NCI-H69 (cell line): ENCODE measurements around the gene DYNLL1.
A peak's percentile ranks its signal among the peaks of the same experiment; 100 is the strongest.
"Not testable (repeated sequence)": the region's sequence is repeated elsewhere in the genome, so short reads cannot be mapped to it uniquely, and the experiment has no call there.

Experiments
- DNase-seq: peaks from one replicate; lab custom pipeline; 2025; lab: John Stamatoyannopoulos, UW

Gene DYNLL1

DNA sequence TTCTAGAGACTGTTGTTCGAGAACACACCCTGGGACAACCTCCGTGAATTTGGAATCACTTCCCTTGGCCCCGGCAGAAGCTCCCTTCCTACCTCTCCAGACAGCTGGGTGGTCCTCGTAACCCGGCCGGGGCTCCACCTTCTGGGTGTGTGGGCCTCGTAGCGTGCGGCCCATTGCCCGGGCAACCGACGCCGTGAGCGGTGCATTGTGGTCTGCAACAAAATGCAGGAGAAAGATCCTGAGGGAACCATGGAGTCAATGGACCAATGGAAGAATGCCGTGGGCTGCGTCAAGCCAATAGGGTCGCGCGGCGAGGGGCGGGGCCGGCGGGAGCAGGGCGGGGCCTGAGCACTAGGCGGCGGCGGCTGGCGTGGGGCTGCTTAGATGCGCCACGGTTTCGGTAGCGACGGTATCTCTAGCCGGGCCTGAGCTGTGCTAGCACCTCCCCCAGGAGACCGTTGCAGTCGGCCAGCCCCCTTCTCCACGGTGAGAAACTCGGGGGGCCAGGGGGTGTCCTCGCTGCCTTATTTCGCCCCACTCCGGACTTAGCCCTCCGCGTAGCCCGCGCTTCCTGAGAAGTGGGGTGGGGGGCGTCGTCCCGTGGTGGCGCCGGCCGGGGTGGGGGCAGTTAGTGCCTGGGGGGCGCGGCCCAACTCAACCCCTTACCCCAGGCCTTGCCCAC, at the start of gene DYNLL1:
Gene DYNLL1, plus strand, starts transcription at position 383 of the 682 bp plus-strand sequence. CDS start 309 bp downstream, outside the sequence.
- peak; percentile 99 for DNase-seq

GRCh38 chr12:120446844-120447178, 49.1 kb upstream of the DYNLL1 start:
- DNase-seq: not testable (repeated sequence)

- no peak for DNase-seq
These were observed 47.9 kb upstream of the DYNLL1 start for GRCh38 chr12:120447992-120448391.

- DNase-seq: not testable (repeated sequence)
These were observed 43.4 kb upstream of the DYNLL1 start for GRCh38 chr12:120452524-120452923.

GRCh38 chr12:120453060-120453750, 42.7 kb upstream of the DYNLL1 start:
- DNase-seq: no peak

DNA sequence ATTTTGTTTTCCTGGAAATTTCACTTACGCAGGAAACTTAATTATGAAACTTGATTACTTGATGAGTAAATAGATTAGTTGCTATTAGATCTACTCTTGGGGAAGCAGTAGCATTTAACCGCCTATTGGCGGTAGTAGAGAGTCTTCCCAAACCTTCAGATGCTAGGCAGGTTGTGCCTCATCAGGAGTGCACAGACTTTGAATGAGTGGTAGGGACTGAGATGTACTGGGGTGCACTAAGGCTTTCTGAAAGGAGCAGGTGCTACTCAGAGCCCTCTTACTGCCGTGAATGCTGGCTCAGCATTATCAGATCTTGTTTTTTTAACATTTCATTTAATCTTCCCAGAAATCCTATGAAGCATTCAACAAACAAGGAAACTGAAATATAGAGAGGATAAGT, 41.9 kb upstream of the DYNLL1 start:
- peak; percentile 68 for DNase-seq

GRCh38 chr12:120455302-120455701, 40.6 kb upstream of the DYNLL1 start:
- DNase-seq: no peak

GRCh38 chr12:120457133-120457532, 38.8 kb upstream of the DYNLL1 start:
- peak; percentile 28 for DNase-seq

DNA sequence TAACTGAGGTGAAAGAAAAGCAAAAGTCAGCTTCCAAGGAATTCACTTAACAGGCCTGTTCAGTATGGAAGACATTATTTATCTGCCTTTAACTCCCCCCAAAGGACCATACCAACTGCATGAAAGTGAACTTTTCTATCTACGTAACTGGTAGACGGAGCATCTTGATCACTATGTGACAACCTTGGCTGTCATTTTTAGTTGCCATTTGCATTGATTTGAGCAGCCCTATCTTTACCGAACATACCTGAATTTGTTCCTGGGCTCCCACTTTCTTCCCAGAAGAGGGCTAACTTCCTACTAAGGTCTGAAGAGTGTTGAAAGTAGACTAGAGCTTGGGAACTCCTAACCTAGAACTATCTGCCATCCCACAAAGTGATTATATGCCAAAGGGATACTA, 35.8 kb upstream of the DYNLL1 start:
- no peak for DNase-seq

DNA sequence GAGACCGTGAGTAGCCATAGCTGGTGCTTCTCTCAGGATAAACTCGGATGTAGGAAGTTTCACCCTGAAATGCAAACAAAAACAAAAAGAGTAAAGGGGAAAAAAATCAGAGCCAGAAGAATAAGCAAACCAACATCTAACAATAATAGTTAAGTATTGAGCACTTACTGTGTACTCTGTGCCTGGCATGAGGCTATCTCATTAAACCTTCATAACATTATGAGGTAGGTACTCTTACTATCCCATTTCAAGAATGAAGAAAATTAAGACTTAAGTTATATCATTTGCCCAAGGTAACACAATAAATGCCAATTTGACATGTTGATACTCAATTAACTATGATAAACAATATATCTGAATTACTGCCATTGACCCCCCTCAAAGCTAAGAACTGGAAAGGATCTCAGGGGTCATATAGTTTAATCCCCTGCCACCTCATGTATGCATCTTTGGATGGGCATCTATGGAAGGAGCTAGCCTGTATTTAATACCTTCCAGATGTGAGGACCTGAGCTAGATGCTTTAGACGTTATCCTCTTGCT, 33.7 kb upstream of the DYNLL1 start:
- DNase-seq: no peak

DNA sequence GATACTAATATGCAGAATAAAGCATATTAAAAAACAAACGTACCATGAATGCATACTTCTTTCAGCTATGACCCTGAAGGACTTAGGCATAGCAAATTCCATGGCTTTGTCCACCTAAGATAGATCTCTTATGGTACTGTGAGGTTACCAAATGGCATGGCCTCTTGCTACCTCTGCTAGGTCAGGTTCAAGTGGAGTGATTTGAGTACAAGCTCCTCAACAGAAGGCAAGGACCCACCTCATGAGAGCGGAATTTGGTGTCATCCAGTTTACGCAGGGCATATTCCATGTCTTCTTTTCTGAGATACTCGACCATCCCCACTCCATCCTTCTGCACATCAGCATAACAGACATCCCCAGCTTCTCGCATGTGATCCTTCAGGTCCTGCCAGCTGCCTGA, 32.2 kb upstream of the DYNLL1 start:
- no peak for DNase-seq

DNA sequence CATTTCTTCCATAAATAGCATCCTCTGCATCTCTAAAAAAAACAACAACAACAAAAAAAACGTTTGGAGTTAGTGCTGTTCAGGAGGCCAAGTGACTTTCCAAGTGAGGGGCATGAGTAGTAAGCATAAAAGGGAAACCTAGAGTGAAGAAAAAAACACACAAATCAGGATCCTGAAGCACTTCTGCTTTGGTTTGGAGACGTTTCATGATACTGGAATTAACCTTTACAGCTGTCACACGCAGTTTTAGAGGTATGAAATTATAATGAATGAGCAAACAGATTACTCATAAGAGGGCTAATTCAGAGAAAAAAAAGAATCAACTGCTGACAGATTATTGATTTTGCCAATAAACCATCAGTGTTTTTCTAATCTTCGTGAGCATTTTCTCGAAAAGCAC, 30.2 kb upstream of the DYNLL1 start:
- DNase-seq: no peak

DNA sequence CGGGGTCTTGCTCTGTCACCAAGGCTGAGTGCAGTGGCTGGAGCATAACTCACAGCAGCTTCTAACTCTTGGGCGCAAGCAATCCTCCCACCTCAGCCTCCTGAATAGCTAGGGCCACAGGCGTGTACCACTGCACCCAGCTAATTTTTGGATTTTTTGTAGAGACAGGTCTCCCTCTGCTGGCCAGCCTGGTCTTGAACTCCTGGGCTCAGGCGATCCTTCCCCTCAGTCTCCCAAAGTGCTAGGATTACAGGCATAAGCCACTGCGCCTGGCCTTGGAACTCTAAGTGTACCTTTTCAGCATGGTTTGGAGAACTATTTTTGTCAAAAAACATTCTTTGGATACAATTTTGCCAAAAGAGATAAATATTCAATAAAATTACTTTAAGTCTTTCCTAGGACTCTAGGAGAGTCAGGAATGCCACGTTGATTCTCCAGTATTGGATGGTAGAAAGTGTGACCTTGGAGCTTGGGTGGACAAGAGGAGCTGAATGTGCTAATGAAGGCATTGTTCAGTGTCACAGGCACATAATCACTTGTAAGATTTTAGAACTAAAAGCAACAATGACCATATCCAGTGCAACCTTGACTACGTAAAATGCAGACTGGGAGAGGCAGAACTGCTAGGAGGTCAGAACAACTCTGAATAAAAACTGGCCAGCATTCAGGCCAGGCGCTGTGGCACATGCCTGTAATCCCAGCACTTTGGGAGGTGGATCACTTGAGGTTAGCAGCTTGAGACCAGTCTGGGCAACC, 29.2 kb upstream of the DYNLL1 start:
- peak; percentile 59 for DNase-seq

DNA sequence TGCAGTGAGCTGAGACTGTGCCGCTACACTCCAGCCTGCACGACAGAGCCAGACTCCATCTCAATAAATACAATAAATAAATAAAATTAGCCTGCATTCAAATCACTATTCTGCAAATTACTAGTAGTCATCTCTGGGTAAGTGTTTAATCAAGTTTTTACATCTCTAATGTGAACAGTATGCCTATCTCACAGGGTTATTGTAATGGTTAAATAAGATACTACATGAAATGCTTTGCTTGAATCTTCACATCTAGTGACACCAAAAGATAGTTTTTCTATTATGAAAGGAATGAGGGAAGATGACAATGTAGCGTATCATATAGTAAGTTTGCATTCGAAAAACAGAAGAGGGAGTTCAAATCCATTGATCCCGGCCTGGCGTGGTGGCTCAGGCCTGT, 28.5 kb upstream of the DYNLL1 start:
- no peak for DNase-seq

- DNase-seq: peak; percentile 67
These were observed 27.5 kb upstream of the DYNLL1 start for GRCh38 chr12:120468325-120468820.

GRCh38 chr12:120468821-120469449, 27.0 kb upstream of the DYNLL1 start:
- peak; percentile 85 for DNase-seq

DNA sequence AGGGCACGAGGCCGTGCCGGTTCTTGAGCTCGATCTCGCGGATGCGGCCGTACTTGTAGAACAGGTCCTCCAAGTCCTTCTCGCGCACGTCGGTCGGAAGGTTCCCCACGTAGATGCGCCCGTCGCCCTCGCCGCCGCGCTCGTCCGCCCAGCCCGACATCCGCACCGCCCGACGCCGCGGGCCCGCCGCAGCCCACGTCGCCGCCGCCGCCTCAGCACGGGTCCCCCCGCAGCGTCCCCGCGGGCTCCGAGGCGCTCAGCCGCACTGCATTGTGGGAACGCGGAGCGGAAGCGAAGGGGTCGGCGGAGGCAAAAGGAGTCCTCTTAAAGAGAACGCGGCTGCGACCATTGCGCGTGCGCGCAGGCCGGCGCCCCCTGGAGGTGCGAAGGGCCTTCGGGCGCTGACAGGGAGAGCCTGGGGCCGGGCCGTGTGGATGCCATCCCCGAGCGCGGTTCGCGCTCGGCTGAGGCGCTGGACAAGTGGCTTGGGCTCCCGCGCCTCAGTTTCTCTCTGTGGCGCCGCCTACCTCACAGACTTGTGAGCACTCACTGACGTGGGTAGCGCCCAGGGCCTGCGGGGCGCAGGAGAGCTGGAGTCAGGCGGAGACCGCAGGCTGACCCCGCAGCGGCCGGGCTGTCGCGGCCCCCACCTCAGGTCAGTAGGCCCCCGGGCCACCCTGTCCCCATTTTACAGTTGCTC, 26.3 kb upstream of the DYNLL1 start, which contains the start of gene SRSF9:
Gene SRSF9, minus strand, starts transcription at position 299 of the 700 bp plus-strand sequence. Its CDS starts 139 bp downstream, at position 160.
- DNase-seq: peak; percentile 99

DNA sequence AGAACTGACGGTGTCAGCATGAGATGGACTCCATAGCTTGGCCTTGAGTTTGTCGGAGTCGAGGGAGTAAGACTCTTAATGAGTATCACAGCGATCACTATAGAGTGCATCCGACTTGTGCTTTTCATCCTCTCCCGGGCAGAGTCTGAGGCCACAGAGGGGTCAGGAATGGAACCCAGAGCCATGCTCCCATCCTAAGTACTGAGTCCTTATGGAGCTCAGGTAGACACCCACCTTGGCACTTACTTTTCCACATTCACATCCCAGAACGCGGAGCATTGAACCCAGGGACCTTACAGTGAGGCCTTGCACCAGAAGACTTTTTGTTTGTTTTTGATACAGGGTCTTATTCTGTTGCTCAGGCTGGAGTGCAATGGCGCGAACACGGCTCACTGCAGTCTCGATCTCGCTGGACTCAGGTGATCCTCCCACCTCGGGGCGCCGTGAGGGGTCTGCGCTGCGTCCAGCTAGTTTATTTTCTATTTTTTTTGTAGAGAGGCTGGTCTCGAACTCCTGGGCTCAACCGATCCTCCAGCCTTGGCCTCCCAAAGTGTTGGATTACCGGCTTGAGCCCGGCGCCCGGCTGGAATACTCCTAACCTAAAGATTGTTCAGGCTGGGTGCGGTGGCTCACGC, 25.6 kb upstream of the DYNLL1 start:
- peak; percentile 67 for DNase-seq

DNA sequence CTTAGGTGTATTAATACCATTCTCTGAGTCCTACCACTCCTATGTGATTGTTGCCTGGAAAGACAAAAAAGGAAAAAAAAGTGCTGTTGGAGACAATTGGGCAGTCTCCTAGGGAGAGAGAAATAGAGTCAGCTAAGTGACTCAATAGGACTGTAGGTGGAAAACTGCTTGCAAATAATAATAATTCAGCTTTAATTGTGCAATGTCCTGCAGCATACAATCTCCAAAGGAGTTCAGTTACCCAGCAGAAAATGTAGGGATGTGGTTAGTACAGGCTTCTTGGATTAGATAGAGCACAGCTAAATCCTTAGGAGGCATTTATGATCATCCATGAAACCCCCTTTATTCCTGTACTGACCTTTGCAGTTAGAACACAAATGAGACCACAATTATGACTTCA, 23.4 kb upstream of the DYNLL1 start:
- no peak for DNase-seq

DNA sequence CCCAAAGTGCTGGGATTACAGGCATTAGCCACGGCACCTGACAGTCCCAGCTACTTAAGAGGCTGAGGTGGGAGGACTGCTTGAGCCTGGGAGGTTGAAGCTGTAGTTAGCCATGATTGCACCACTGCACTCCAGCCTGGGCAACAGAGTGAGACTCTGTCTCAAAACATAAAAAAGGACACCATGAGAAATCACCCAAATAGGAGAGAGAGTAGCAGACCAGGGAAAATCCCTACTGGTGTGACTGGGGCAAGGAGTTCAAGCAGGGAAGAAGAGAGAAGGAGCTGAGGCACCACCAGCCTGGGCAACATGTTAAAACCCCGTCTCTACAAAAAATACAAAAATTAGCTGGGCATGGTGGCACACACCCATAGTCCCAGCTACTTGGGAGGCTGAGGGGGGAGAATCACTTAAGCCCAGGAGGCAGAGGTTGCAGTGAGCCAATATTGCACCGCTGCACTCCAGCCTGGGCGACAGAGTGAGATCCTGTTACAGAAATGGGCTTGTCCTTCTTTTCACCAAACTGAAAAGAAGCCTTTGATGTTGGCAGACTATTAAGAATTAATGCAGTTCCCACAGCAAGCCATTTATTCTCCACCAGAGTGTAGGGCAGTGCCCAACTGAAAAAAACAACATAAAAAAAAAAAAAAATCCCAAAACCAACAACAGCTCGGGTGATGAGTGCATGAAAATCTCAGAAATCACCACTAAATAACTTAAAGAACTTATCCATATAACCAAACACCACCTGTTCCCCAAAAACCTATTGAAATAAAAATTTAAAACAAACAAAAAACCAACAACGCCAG, 21.9 kb upstream of the DYNLL1 start:
- no peak for DNase-seq
